Measurements from ENCODE around the gene VPS13A.

- TF ChIP-seq POLR2AphosphoS5 (IDR thresholded peaks at IDR 0.05; ENCODE audit: low read depth, low read length): no peak
- no peak for TF ChIP-seq POLR2A (IDR thresholded peaks at IDR 0.05; ENCODE audit: low read depth, low read length)
These were observed 93.8 kb downstream of the VPS13A start for GRCh38 chr9:77271023-77271690.
